H1 (cell line): ENCODE results near the gene MSMP. TPM values are rescaled to one million over a fixed set of nuclear protein-coding genes. Genes with fewer than 3 reads are reported as not detected.

Experiments
- CTCF ChIA-PET: fragments of 300-600 bp; sonication (Branson Sonifier 250); formaldehyde crosslinking; loops from one replicate; lab custom pipeline; 2021; ENCODE audit not compliant: partially characterized antibody; lab: Charles Lee
- POLR2A ChIA-PET: fragments of 300-600 bp; sonication (Branson Sonifier 250); formaldehyde crosslinking; loops from one replicate; lab custom pipeline; 2021; ENCODE audit warnings: inconsistent platforms; ENCODE audit not compliant: partially characterized antibody; lab: Charles Lee
- DNase-seq, 2 experiments: peaks; one replicate each; pipeline versions ENCODE4 v3.0.0 to v3.0.0-alpha.2; 2010 to 2022; ENCODE audit warnings: low spot score in 2 of 2, low read depth in 1 of 2, mixed read lengths in 1 of 2
- FAIRE-seq: peaks from 2 replicates; lab custom pipeline; 2011; peaks lifted over from hg19 to GRCh38; lab: Jason Lieb, UNC
- H2AFZ ChIP-seq: 2 replicates; pipeline ENCODE4 v1.8.1; 2012; ENCODE audit warnings: low read length, inconsistent platforms
- H2AK5ac ChIP-seq: 2 replicates; pipeline ENCODE4 v1.6.1; 2013; ENCODE audit warnings: low read depth, low read length
- H2BK120ac ChIP-seq: replicated peaks from 2 replicates; pipeline ENCODE3; 2013; ENCODE audit warnings: low read depth, low read length, inconsistent platforms
- H2BK12ac ChIP-seq: 2 replicates; pipeline ENCODE4 v1.6.1; 2013; ENCODE audit warnings: low read depth, low read length
- H2BK15ac ChIP-seq: 2 replicates; pipeline ENCODE4 v1.6.1; 2013; ENCODE audit warnings: low read length
- H2BK20ac ChIP-seq: 2 replicates; pipeline ENCODE4 v1.6.1; 2013; ENCODE audit warnings: low read length
- H2BK5ac ChIP-seq: 2 replicates; pipeline ENCODE4 v1.6.1; 2013; ENCODE audit warnings: low read depth, low read length
- H3K14ac ChIP-seq: 2 replicates; pipeline ENCODE4 v1.6.1; 2013; ENCODE audit warnings: inconsistent platforms; ENCODE audit not compliant: insufficient read length
- H3K18ac ChIP-seq: 2 replicates; pipeline ENCODE4 v1.6.1; 2013; ENCODE audit warnings: low read length; ENCODE audit errors: extremely low read depth
- H3K23ac ChIP-seq: 2 replicates; pipeline ENCODE4 v1.6.1; 2013; ENCODE audit warnings: inconsistent platforms; ENCODE audit not compliant: insufficient read length
- H3K23me2 ChIP-seq: 2 replicates; pipeline ENCODE4 v1.6.1; 2013; ENCODE audit warnings: low read depth, low read length
- H3K27ac ChIP-seq: 2 replicates; pipeline ENCODE4 v1.6.1; 2011; ENCODE audit warnings: low read depth, low read length, inconsistent platforms
- H3K27me3 ChIP-seq, 4 experiments: replicated peaks in 1 of 4; 1 replicate in 1 of 4; 2 replicates in 3 of 4; pipeline versions ENCODE4 v1.6.1 to v1.8.1; 2011 to 2013; ENCODE audit warnings: low read length in 3 of 4, mild to moderate bottlenecking in 3 of 4, inconsistent platforms in 2 of 4, mixed read lengths in 2 of 4, moderate library complexity in 1 of 4; ENCODE audit not compliant: control insufficient read depth in 3 of 4, insufficient read depth in 3 of 4; ENCODE audit errors: extremely low read depth in 1 of 4
- H3K36me3 ChIP-seq, 4 experiments: 2 replicates each; pipeline versions ENCODE4 v1.6.1 to v1.8.1; 2011 to 2013; ENCODE audit warnings: mild to moderate bottlenecking in 4 of 4, low read length in 3 of 4, moderate library complexity in 2 of 4, control low read depth in 1 of 4, inconsistent platforms in 1 of 4; ENCODE audit not compliant: insufficient read depth in 4 of 4, control insufficient read depth in 2 of 4
- H3K4ac ChIP-seq: replicated peaks from 2 replicates; pipeline ENCODE3; 2013; ENCODE audit warnings: low read length, low read depth, mixed read lengths, inconsistent platforms; ENCODE audit not compliant: insufficient read length
- H3K4me1 ChIP-seq, 4 experiments: replicated peaks in 1 of 4; 1 replicate in 1 of 4; 2 replicates in 3 of 4; pipeline versions ENCODE4 v1.6.1 to v1.8.1; 2011 to 2013; ENCODE audit warnings: low read length in 3 of 4, inconsistent platforms in 2 of 4, mixed read lengths in 1 of 4; ENCODE audit not compliant: insufficient read depth in 4 of 4, control insufficient read depth in 3 of 4
- H3K4me2 ChIP-seq, 2 experiments: 2 replicates each; pipeline versions ENCODE4 v1.6.1 to v1.8.1; 2011 to 2013; ENCODE audit warnings: low read depth in 2 of 2, low read length in 2 of 2, control low read depth in 1 of 2, inconsistent platforms in 1 of 2, mild to moderate bottlenecking in 1 of 2; ENCODE audit not compliant: insufficient read depth in 1 of 2
- H3K4me3 ChIP-seq, 4 experiments: fragments of 200-600, 300-600 bp in 1 of 4; sonication (generic), shearing (Covaris generic), sonication (Bioruptor Twin) in 1 of 4; 2 replicates each; pipeline versions ENCODE4 v1.5.1 to v1.8.1; 2011 to 2016; ENCODE audit warnings: low read length in 4 of 4, low read depth in 3 of 4, control low read depth in 2 of 4, inconsistent platforms in 2 of 4, mild to moderate bottlenecking in 2 of 4, mixed read lengths in 1 of 4, moderate library complexity in 1 of 4; ENCODE audit not compliant: insufficient read depth in 2 of 4; ENCODE audit errors: extremely low read depth in 1 of 4
- H3K56ac ChIP-seq: replicated peaks from 2 replicates; pipeline ENCODE3; 2013; ENCODE audit warnings: low read depth, mild to moderate bottlenecking, mixed read lengths, low read length, inconsistent platforms; ENCODE audit not compliant: insufficient read length
- H3K79me1 ChIP-seq: 2 replicates; pipeline ENCODE4 v1.6.1; 2013; ENCODE audit warnings: low read depth, low read length, control low read depth
- H3K79me2 ChIP-seq, 2 experiments: 2 replicates each; pipeline versions ENCODE4 v1.6.1 to v1.8.1; 2012 to 2013; ENCODE audit warnings: low read length in 2 of 2, mild to moderate bottlenecking in 2 of 2, inconsistent platforms in 1 of 2; ENCODE audit not compliant: insufficient read depth in 2 of 2, control insufficient read depth in 1 of 2
- H3K9ac ChIP-seq, 4 experiments: replicated peaks in 1 of 4; 1 replicate in 1 of 4; 2 replicates in 3 of 4; pipeline versions ENCODE4 v1.6.1 to v1.8.1; 2011 to 2013; ENCODE audit warnings: low read depth in 3 of 4, low read length in 3 of 4, control low read depth in 2 of 4, mild to moderate bottlenecking in 2 of 4, moderate library complexity in 2 of 4, inconsistent platforms in 1 of 4; ENCODE audit errors: extremely low read depth in 1 of 4
- H3K9me3 ChIP-seq, 2 experiments: 2 replicates each; pipeline versions ENCODE4 v1.6.1 to v1.8.1; 2012 to 2013; ENCODE audit warnings: mild to moderate bottlenecking in 2 of 2, moderate library complexity in 2 of 2, control low read depth in 1 of 2, inconsistent platforms in 1 of 2, low read depth in 1 of 2, low read length in 1 of 2, mixed read lengths in 1 of 2; ENCODE audit not compliant: insufficient read depth in 2 of 2
- H4K20me1 ChIP-seq, 2 experiments: replicated peaks in 1 of 2; 2 replicates each; pipeline versions ENCODE3 to v1.8.1; 2011 to 2013; ENCODE audit warnings: inconsistent platforms in 2 of 2, low read length in 2 of 2, mild to moderate bottlenecking in 1 of 2; ENCODE audit not compliant: insufficient read depth in 2 of 2, control insufficient read depth in 1 of 2
- H4K5ac ChIP-seq: 2 replicates; pipeline ENCODE4 v1.6.1; 2013; ENCODE audit warnings: low read length, low read depth, mixed read lengths, inconsistent platforms; ENCODE audit not compliant: insufficient read length
- H4K8ac ChIP-seq: 2 replicates; pipeline ENCODE4 v1.8.0; 2013; ENCODE audit warnings: mild to moderate bottlenecking, moderate library complexity, low read length, inconsistent platforms; ENCODE audit not compliant: insufficient read depth; ENCODE audit errors: extremely low read depth
- H4K91ac ChIP-seq: replicated peaks from 2 replicates; pipeline ENCODE3; 2013; ENCODE audit warnings: low read length, mixed read lengths, inconsistent platforms; ENCODE audit not compliant: insufficient read length
- CREB1 ChIP-seq: IDR thresholded peaks from 2 replicates; pipeline ENCODE4 v1.6.1; 2012; ENCODE audit warnings: inconsistent platforms
- WGBS, 2 experiments: shearing (Covaris generic) in 1 of 2; methylation state at CpG; one replicate each; pipeline versions ENCODE4 v1.1.6 to v1.1.7; 2013 to 2015; ENCODE audit warnings: low lambda C conversion rate in 2 of 2, mixed read lengths in 2 of 2, inconsistent platforms in 1 of 2, low coverage in 1 of 2, missing lambda C conversion rate in 1 of 2; ENCODE audit not compliant: insufficient replicate concordance in 2 of 2, insufficient coverage in 1 of 2, insufficient read length in 1 of 2; ENCODE audit errors: extremely low coverage in 1 of 2, missing lambda C conversion rate in 1 of 2; 5-methylcytosine and 5-hydroxymethylcytosine counted together
- polyA plus RNA-seq, 7 experiments: library from polyadenylated mRNA; depleted of rRNA in 3 of 7; stranded (reverse) in 5 of 7; unstranded in 2 of 7; fragments of >200 nt in 5 of 7; fragments of 200-250 nt in 2 of 7; gene quantifications; 1 replicate in 5 of 7; 2 replicates in 1 of 7; 4 replicates in 1 of 7; pipeline versions ENCODE4 v1.2.1 to v1.2.3, GENCODE V29; 2011 to 2013; ENCODE audit warnings: missing spikeins in 2 of 7, mixed read lengths in 2 of 7
- total RNA-seq: library from RNA; stranded (reverse); fragmentation: NEBNext Ultra II Directional; extraction: Animal tissue kit (Norgen Biotek cat#: 25700); gene quantifications from 2 replicates; pipeline ENCODE4 v1.2.1, GENCODE V29; 2021

Gene MSMP
- total and polyA plus RNA-seq, 2 of the 8 experiments (the other 6 are each of a cell fraction or from before 2014, with no cell fraction given), result 0.53 TPM; not detected in 1

DNA sequence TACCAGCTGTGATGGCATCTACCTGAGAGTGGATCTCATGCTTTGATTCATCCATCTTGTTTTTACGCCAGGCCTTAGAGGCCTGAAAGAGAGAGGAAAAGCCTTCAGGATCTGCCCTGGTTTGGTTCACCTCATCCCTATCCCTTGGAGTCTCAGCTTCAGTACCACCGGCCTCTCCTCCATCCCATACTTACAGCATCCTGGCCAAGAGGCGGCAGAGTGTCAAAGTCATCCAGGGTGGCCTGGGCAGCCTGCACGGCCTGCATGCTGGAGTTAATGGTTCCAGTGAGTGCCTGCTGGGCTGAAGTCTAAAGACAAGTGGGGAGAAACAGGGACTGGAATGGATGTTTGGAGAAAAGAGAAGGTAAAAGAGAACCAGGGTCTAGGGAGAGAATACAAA is 34.5 kb downstream of the MSMP start:
- Histone ChIP-seq H3K36me3 (peaks cover 29 to 85% (median 64%) of the 10 kb centered on the region in 4 experiments), H3K4me1 (no peaks in the 10 kb centered on the region), H3K14ac (no peak overlapping the region), H3K9me3 (no peaks in the 10 kb centered on the region), H3K79me2 (no peaks in the 10 kb centered on the region), H4K5ac (no peak overlapping the region), H3K56ac (no peak overlapping the region), H2AK5ac (no peak overlapping the region), H2BK20ac (no peak overlapping the region), H3K27me3 (no peaks in the 10 kb centered on the region), H3K4ac (no peak overlapping the region), H2BK120ac (no peak overlapping the region), H4K8ac (no peak overlapping the region), H4K20me1 (peaks cover 0 to 2% of the 10 kb centered on the region in 2 experiments), H3K18ac (no peak overlapping the region), H3K9ac (no peak overlapping the region), H3K79me1 (peaks cover 3% of the 10 kb centered on the region; the same call in 1 of the 2 replicates), H2BK5ac (no peak overlapping the region), H3K27ac (no peak overlapping the region), H2BK15ac (no peak overlapping the region), H4K91ac (no peak overlapping the region), H3K4me3 (no peak overlapping the region), H2BK12ac (no peak overlapping the region), H3K23me2 (no peaks in the 10 kb centered on the region), H3K23ac (no peak overlapping the region), H3K4me2 (no peak overlapping the region), H2AFZ (no peak overlapping the region)
- ChIA-PET CTCF (interaction anchor here (0.9 to 13.8 kb wide), 3 partner anchors 11 to 23 kb away, joined by 3 to 198 read pairs (median 3); partner anchors contain the start of genes CREB3 and TLN1), POLR2A (interaction anchor here (1.2 to 10.5 kb wide), 3 partner anchors 8 to 14 kb away, joined by 3 to 51 read pairs (median 15); partner anchors contain the start of genes CREB3 and TLN1)
- 97% methylated on average over 4 of the region's 4 CpGs; no CpG with 5 or more reads in 1 of the 2 experiments for WGBS, 2 experiments
- DNase-seq, result no peak
- no peak for TF ChIP-seq CREB1
- FAIRE-seq, result no peak
